Activated CD4-positive, alpha-beta T cell treated with anti-CD3 and anti-CD28 coated beads, Interleukin-2, Interleukin-4, amounts not matched to agents 100 ng/mL and 50 ng/mL, durations not matched to agents 16 hours and 8 hours (primary cell): ENCODE results near the gene CT47A7.
"Not testable (repeated sequence)": the region's sequence is repeated elsewhere in the genome, so short reads cannot be mapped to it uniquely, and the experiment has no call there.

ENCODE experiments used
- DNase-seq: peaks from one replicate; pipeline ENCODE4 v3.0.0-alpha.2; 2020; ENCODE audit warnings: low spot score

CT47A7 gene

GRCh38 chrX:120956500-120956899 is at the start of gene CT47A7:
Gene CT47A7, minus strand, starts transcription at chrX:120956600. Its CDS starts 255 bp downstream, at chrX:120956345.
- DNase-seq, result not testable (repeated sequence)

DNA sequence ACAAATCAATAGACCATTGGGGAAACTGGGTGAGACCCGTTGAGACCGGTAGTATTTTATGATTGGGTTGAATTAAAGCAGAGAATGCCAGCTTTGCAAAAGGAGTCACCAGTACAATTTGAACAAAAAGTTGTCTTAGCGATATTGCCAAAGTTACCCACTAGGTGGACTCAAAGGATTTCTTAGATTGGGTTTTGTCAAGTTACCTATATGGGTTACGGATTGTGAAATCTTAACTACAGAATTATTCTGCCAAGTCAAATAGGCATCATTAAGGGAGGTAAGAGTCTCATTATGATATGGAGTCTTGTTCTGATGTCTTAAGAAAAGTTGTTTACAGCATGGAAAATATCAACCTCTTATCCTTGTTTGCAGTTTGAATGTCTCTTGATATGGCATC is 44.2 kb upstream of the CT47A7 start:
- peak; percentile 1 for DNase-seq

GRCh38 chrX:120999413-120999812 is 43.0 kb upstream of the CT47A7 start:
- no peak for DNase-seq

DNA sequence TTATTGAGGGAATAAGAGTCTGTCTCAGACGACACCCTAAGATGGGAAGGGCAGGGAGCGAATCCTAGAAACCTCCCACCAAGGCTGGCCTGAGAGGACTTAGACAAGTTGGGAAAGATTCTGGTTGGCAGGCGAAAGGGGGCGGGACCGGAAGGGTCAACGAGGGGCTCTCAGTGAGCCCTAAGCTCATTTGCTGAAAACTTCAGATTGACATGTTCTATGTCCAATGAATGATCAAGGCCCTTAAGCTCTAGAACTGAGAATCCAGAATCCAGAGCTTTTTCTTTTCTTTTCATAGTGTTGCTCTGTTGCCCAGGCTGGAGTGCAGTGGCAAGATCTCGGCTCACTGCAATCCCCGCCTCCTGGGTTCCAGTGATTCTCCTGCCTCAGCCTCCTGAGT is 29.3 kb upstream of the CT47A7 start, which contains the start of gene CT47A1:
CT47A1 (minus strand) TSS at position 101 of the 400 bp plus-strand sequence. CDS start 231 bp downstream, outside the sequence.
- DNase-seq, result not testable (repeated sequence)
